NCI-H1436 (cell line): Measurements from ENCODE around the gene TSPO.

Experiments
- DNase-seq: peaks from one replicate; lab custom pipeline; 2025; lab: John Stamatoyannopoulos, UW

Gene TSPO

GRCh38 chr22:43179146-43179910 lies 28.0 kb downstream of the TSPO start:
- DNase-seq = no peak

GRCh38 chr22:43179911-43180195 lies 28.5 kb downstream of the TSPO start:
- no peak for DNase-seq

GRCh38 chr22:43180670-43181069 lies 29.3 kb downstream of the TSPO start:
- no peak for DNase-seq

GRCh38 chr22:43181321-43182076 lies 30.1 kb downstream of the TSPO start:
- no peak for DNase-seq

- DNase-seq = no peak
Observed at GRCh38 chr22:43182118-43182517, 30.8 kb downstream of the TSPO start.

GRCh38 chr22:43182726-43183125 lies 31.4 kb downstream of the TSPO start:
- DNase-seq = no peak

GRCh38 chr22:43183496-43184277 lies 32.3 kb downstream of the TSPO start:
- no peak for DNase-seq

GRCh38 chr22:43185860-43186261 lies 34.5 kb downstream of the TSPO start:
- DNase-seq = no peak

- DNase-seq = peak; percentile 52
Observed at GRCh38 chr22:43186272-43187170, 35.2 kb downstream of the TSPO start, which contains the start of gene TTLL12. TTLL12 (minus strand) TSS chr22:43187134; CDS start chr22:43187069, 65 bp downstream.

- peak; percentile 94 for DNase-seq
Observed at GRCh38 chr22:43187171-43188099, 36.1 kb downstream of the TSPO start.

- DNase-seq = no peak
Observed at GRCh38 chr22:43188829-43189545, 37.6 kb downstream of the TSPO start.

- no peak for DNase-seq
Observed at GRCh38 chr22:43191831-43192230, 40.5 kb downstream of the TSPO start.

GRCh38 chr22:43197271-43197941 lies 46.0 kb downstream of the TSPO start:
- DNase-seq = no peak

GRCh38 chr22:43198126-43198525 lies 46.8 kb downstream of the TSPO start:
- no peak for DNase-seq

- DNase-seq = no peak
Observed at GRCh38 chr22:43198936-43199335, 47.6 kb downstream of the TSPO start.

GRCh38 chr22:43199541-43199940 lies 48.2 kb downstream of the TSPO start:
- no peak for DNase-seq

GRCh38 chr22:43200031-43200430 lies 48.7 kb downstream of the TSPO start:
- no peak for DNase-seq

GRCh38 chr22:43200555-43200954 lies 49.2 kb downstream of the TSPO start:
- DNase-seq = no peak

- DNase-seq = no peak
Observed at GRCh38 chr22:43201486-43202219, 50.3 kb downstream of the TSPO start.
